IMR-90 (cell line): Measurements from ENCODE around the gene EIF1AX. TPM values are rescaled to one million over a fixed set of nuclear protein-coding genes. Genes with fewer than 3 reads are reported as not detected.

ENCODE experiments used
- ATAC-seq: fragments of 200-7000 bp; cut with Tn5 transposase; 2 replicates; pipeline ENCODE4 v1.9.1; 2020; ENCODE audit warnings: low read depth, mild to moderate bottlenecking, moderate library complexity
- BruUV-seq: library from RNA; stranded (reverse); fragments of 400-500 nt; replicated peaks from 2 replicates; lab custom pipeline; 2021; lab: Mats Ljungman, UMichigan
- CTCF ChIA-PET: fragments of 300-600 bp; formaldehyde crosslinking; extraction: SDS; loops from one replicate; lab custom pipeline; 2021; ENCODE audit warnings: antibody characterized with exemption; lab: Yijun Ruan, JAX
- POLR2A ChIA-PET: fragments of 300-600 bp; sonication (Branson Sonifier 250); formaldehyde crosslinking; loops from one replicate; lab custom pipeline; 2022; ENCODE audit warnings: antibody characterized with exemption; ENCODE audit not compliant: unreplicated experiment; lab: Charles Lee
- DNase-seq: peaks from one replicate; pipeline ENCODE4 v3.0.0; 2013
- H2AFZ ChIP-seq: replicated peaks from 2 replicates; pipeline ENCODE3; 2013; ENCODE audit warnings: low read length, mild to moderate bottlenecking; ENCODE audit not compliant: poor library complexity
- H2AK5ac ChIP-seq: 2 replicates; pipeline ENCODE4 v1.6.1; 2013; ENCODE audit warnings: low read depth, low read length, inconsistent platforms
- H2AK9ac ChIP-seq: replicated peaks from 2 replicates; pipeline ENCODE3; 2013; ENCODE audit warnings: mild to moderate bottlenecking, low read depth, low read length, moderate library complexity; ENCODE audit not compliant: poor library complexity
- H2BK120ac ChIP-seq: 2 replicates; pipeline ENCODE4 v1.6.1; 2013; ENCODE audit warnings: low read depth, low read length, inconsistent platforms
- H2BK15ac ChIP-seq: 3 replicates; pipeline ENCODE4 v1.6.1; 2013; ENCODE audit warnings: low read depth, low read length, inconsistent platforms
- H2BK20ac ChIP-seq: 2 replicates; pipeline ENCODE4 v1.6.1; 2013; ENCODE audit warnings: low read depth, mild to moderate bottlenecking, inconsistent platforms, low read length, moderate library complexity
- H2BK5ac ChIP-seq: 2 replicates; pipeline ENCODE4 v1.6.1; 2013; ENCODE audit warnings: mild to moderate bottlenecking, low read depth, low read length, inconsistent platforms; ENCODE audit not compliant: poor library complexity, severe bottlenecking
- H3K14ac ChIP-seq: replicated peaks from 2 replicates; pipeline ENCODE4 v1.6.1; 2013; ENCODE audit warnings: low read depth, low read length, inconsistent platforms
- H3K18ac ChIP-seq: 2 replicates; pipeline ENCODE4 v1.6.1; 2013; ENCODE audit warnings: low read depth, low read length, control low read depth
- H3K23ac ChIP-seq: 2 replicates; pipeline ENCODE4 v1.6.1; 2013; ENCODE audit warnings: low read depth, low read length, inconsistent platforms
- H3K27ac ChIP-seq: 2 replicates; pipeline ENCODE4 v1.5.1; 2013; ENCODE audit warnings: mild to moderate bottlenecking, control low read depth, low read length; ENCODE audit not compliant: insufficient read depth
- H3K27me3 ChIP-seq: 2 replicates; pipeline ENCODE4 v1.6.1; 2013; ENCODE audit warnings: low read length; ENCODE audit not compliant: control insufficient read depth, insufficient read depth
- H3K36me3 ChIP-seq: 2 replicates; pipeline ENCODE4 v1.6.1; 2013; ENCODE audit warnings: low read length, mixed read lengths; ENCODE audit not compliant: control insufficient read depth, insufficient read depth
- H3K4ac ChIP-seq: 2 replicates; pipeline ENCODE4 v1.6.1; 2013; ENCODE audit warnings: low read depth, low read length, inconsistent platforms
- H3K4me1 ChIP-seq: 2 replicates; pipeline ENCODE4 v1.6.1; 2013; ENCODE audit warnings: low read length, mixed read lengths; ENCODE audit not compliant: control insufficient read depth, insufficient read depth
- H3K4me2 ChIP-seq: 2 replicates; pipeline ENCODE4 v1.6.1; 2013; ENCODE audit warnings: low read depth, mild to moderate bottlenecking, control low read depth, low read length, moderate library complexity
- H3K4me3 ChIP-seq: 2 replicates; pipeline ENCODE4 v1.5.1; 2013; ENCODE audit warnings: low read depth, mild to moderate bottlenecking, control low read depth, low read length, moderate library complexity; ENCODE audit not compliant: insufficient read depth
- H3K56ac ChIP-seq: 2 replicates; pipeline ENCODE4 v1.6.1; 2013; ENCODE audit warnings: low read length, inconsistent platforms; ENCODE audit not compliant: insufficient read depth; ENCODE audit errors: extremely low read depth
- H3K79me1 ChIP-seq, 2 experiments: 2 replicates each; pipeline ENCODE4 v1.6.1; 2013; ENCODE audit warnings: low read length in 2 of 2, inconsistent platforms in 1 of 2, low read depth in 1 of 2
- H3K9ac ChIP-seq: 2 replicates; pipeline ENCODE4 v1.6.1; 2013; ENCODE audit warnings: low read depth, low read length, control low read depth
- H3K9me1 ChIP-seq: 2 replicates; pipeline ENCODE4 v1.6.1; 2013; ENCODE audit warnings: low read length, inconsistent platforms; ENCODE audit not compliant: insufficient read depth
- H3K9me3 ChIP-seq: 2 replicates; pipeline ENCODE4 v1.6.1; 2013; ENCODE audit warnings: low read length; ENCODE audit not compliant: control insufficient read depth, insufficient read depth
- H4K20me1 ChIP-seq: 2 replicates; pipeline ENCODE4 v1.6.1; 2013; ENCODE audit warnings: low read length, inconsistent platforms; ENCODE audit not compliant: insufficient read depth
- H4K5ac ChIP-seq: 2 replicates; pipeline ENCODE4 v1.6.1; 2013; ENCODE audit warnings: mild to moderate bottlenecking, low read depth, low read length, control low read depth
- H4K8ac ChIP-seq, 2 experiments: 2 replicates each; pipeline ENCODE4 v1.6.1; 2013; ENCODE audit warnings: low read depth in 2 of 2, low read length in 2 of 2, control low read depth in 1 of 2, inconsistent platforms in 1 of 2
- H4K91ac ChIP-seq: 2 replicates; pipeline ENCODE4 v1.6.1; 2013; ENCODE audit warnings: low read depth, low read length, inconsistent platforms; ENCODE audit not compliant: insufficient read depth
- CEBPB ChIP-seq: IDR thresholded peaks from 2 replicates; pipeline ENCODE4 v1.6.1; 2012; ENCODE audit warnings: low read depth, low read length, improper control_type of control experiment
- CHD1 ChIP-seq: IDR thresholded peaks from 2 replicates; pipeline ENCODE4 v1.6.1; 2012; ENCODE audit warnings: low read depth, low read length, improper control_type of control experiment
- CTCF ChIP-seq: conservative IDR thresholded peaks from 2 replicates; pipeline ENCODE4 v1.5.1; 2012; ENCODE audit warnings: mild to moderate bottlenecking, low read depth, low read length, improper control_type of control experiment
- FOS ChIP-seq: fragments of 150-350 bp; IDR thresholded peaks from 2 replicates; pipeline ENCODE4 v1.6.1; 2016; ENCODE audit warnings: low read depth, low read length
- MAFK ChIP-seq: IDR thresholded peaks from 2 replicates; pipeline ENCODE4 v1.6.1; 2012; ENCODE audit warnings: low read depth, low read length, improper control_type of control experiment
- MAZ ChIP-seq: IDR thresholded peaks from 2 replicates; pipeline ENCODE4 v1.6.1; 2012; ENCODE audit warnings: low read depth, mild to moderate bottlenecking, low read length, improper control_type of control experiment, moderate library complexity, borderline replicate concordance
- MXI1 ChIP-seq: IDR thresholded peaks from 2 replicates; pipeline ENCODE4 v1.6.1; 2012; ENCODE audit warnings: low read depth, mild to moderate bottlenecking, low read length, moderate library complexity, borderline replicate concordance
- NFE2L2 ChIP-seq: fragments of 150-350 bp; IDR thresholded peaks from 2 replicates; pipeline ENCODE4 v1.6.1; 2016; ENCODE audit warnings: low read depth, mild to moderate bottlenecking, low read length
- RAD21 ChIP-seq: IDR thresholded peaks from 2 replicates; pipeline ENCODE4 v1.6.1; 2012; ENCODE audit warnings: low read length, improper control_type of control experiment
- USF2 ChIP-seq: fragments of 150-350 bp; IDR thresholded peaks from 2 replicates; pipeline ENCODE4 v1.6.1; 2017; ENCODE audit warnings: mild to moderate bottlenecking, antibody characterized with exemption, low read length, low read depth
- WGBS, 2 experiments: methylation state at CpG; one replicate each; pipeline versions ENCODE4 v1.1.5 to v1.1.7; 2013; ENCODE audit warnings: missing lambda C conversion rate in 2 of 2; ENCODE audit not compliant: insufficient read length in 1 of 2; ENCODE audit errors: extremely low coverage in 2 of 2; 5-methylcytosine and 5-hydroxymethylcytosine counted together
- dilution Hi-C: fragments of 300-500 bp; cut with HindIII; formaldehyde crosslinking; loops from one replicate; pipeline ENCODE4 v1.14.3; 2018; ENCODE audit warnings: low sequenced_read_pairs; ENCODE audit not compliant: unreplicated experiment
- in situ Hi-C: fragments of 300-500 bp; cut with MboI; formaldehyde crosslinking; loops from 3 replicates; pipeline ENCODE4 v1.14.3; 2019; ENCODE audit warnings: low sequenced_read_pairs, inconsistent platforms, mixed read lengths
- intact Hi-C: fragments of 100-400 bp; cut with micrococcal nuclease; formaldehyde crosslinking; loops from 2 replicates; pipeline ENCODE4 v1.10.0; 2022
- polyA plus RNA-seq, 3 experiments: library from polyadenylated mRNA; depleted of rRNA; stranded (reverse); fragments of >200 nt; gene quantifications; 2 replicates each; pipeline ENCODE4 v1.2.3, GENCODE V29; 2012; ENCODE audit warnings: low replicate concordance in 1 of 3
- total RNA-seq: library from RNA; depleted of rRNA; stranded (reverse); fragments of >200 nt; gene quantifications from 2 replicates; pipeline ENCODE4 v1.2.3, GENCODE V29; 2012

The EIF1AX gene
- total and polyA plus RNA-seq, 2 of the 4 experiments (the other 2 are of a cell fraction) = 12.2 to 44.5 TPM

- Histone ChIP-seq H3K4me2 (no peak overlapping the region), H2BK20ac (no peak overlapping the region), H2AFZ (no peak overlapping the region), H3K9me3 (no peaks in the 10 kb centered on the region), H3K79me1 (peaks cover 3 to 10% of the 10 kb centered on the region in 2 experiments), H3K27me3 (no peaks in the 10 kb centered on the region), H4K20me1 (0 out of 2 replicates have a peak, but pooled peaks cover 2% of the 10 kb centered on the region), H2BK5ac (no peak overlapping the region), H4K8ac (no peak overlapping the region), H3K56ac (no peak overlapping the region), H3K14ac (no peak overlapping the region), H3K9me1 (no peaks in the 10 kb centered on the region), H2AK5ac (no peak overlapping the region), H3K23ac (no peak overlapping the region), H4K91ac (no peak overlapping the region), H3K36me3 (peaks cover 33% of the 10 kb centered on the region), H2AK9ac (no peak overlapping the region), H2BK15ac (no peak overlapping the region), H2BK120ac (no peak overlapping the region), H3K4me1 (no peaks in the 10 kb centered on the region), H3K4ac (no peak overlapping the region), H3K4me3 (no peak overlapping the region), H3K9ac (no peak overlapping the region), H3K18ac (no peak overlapping the region), H3K27ac (no peak overlapping the region), H4K5ac (no peak overlapping the region)
- no peak for DNase-seq
- intact Hi-C loops = no loop called here
- ATAC-seq = no peak
- ChIA-PET CTCF (interaction anchor here (0.6 kb wide), 1 partner anchor 26 kb away, joined by 4 read pairs; no protein-coding TSS in a partner anchor), POLR2A (no interaction called here)
- BruUV-seq = no TSS peak
- in situ Hi-C loops = no loop called here
- no CpG with 5 or more reads among the region's 1 CpG for WGBS, 2 experiments
- dilution Hi-C loops = no loop called here
- no peak for TF ChIP-seq MAZ
- no peak for TF ChIP-seq CHD1
- no peak for TF ChIP-seq FOS
- no peak for TF ChIP-seq RAD21
- TF ChIP-seq CTCF = no peak
- TF ChIP-seq CEBPB = no peak
- TF ChIP-seq MXI1 = no peak
- TF ChIP-seq NFE2L2 = no peak
- no peak for TF ChIP-seq USF2
- no peak for TF ChIP-seq MAFK
These were observed 9.0 kb downstream of the EIF1AX start for GRCh38 chrX:20132666-20133065.
